ENCODE data around the gene MBOAT1.

Gene MBOAT1

GRCh38 chr6:20095436-20095835, 116.8 kb downstream of the MBOAT1 start:
- no peak overlapping the region for H3K4me3 ChIP-seq (ENCODE audit: low read length in 2 of 2)
- no peaks in the 10 kb centered on the region for H3K9me3 ChIP-seq (ENCODE audit: control insufficient read depth in 2 of 2, low read length in 2 of 2)
- H3K9ac ChIP-seq (ENCODE audit: low read length in 2 of 2), result no peak overlapping the region
- no peak overlapping the region for H3K27ac ChIP-seq (ENCODE audit: low read length)
- no peaks in the 10 kb centered on the region for H3K36me3 ChIP-seq (ENCODE audit: control insufficient read depth in 2 of 2, insufficient read depth in 2 of 2, low read length in 2 of 2)
- H3K4me1 ChIP-seq (ENCODE audit: control insufficient read depth, insufficient read depth, low read length), result peaks cover 9% of the 10 kb centered on the region
- H3K27me3 ChIP-seq (ENCODE audit: control insufficient read depth in 1 of 2, insufficient read depth in 2 of 2, low read length in 2 of 2), result no peaks in the 10 kb centered on the region

GRCh38 chr6:20092071-20092566, 120.2 kb downstream of the MBOAT1 start:
- Histone ChIP-seq H3K27ac (ENCODE audit: low read length) (no peak overlapping the region), H3K27me3 (ENCODE audit: control insufficient read depth in 1 of 2, insufficient read depth in 2 of 2, low read length in 2 of 2) (no peaks in the 10 kb centered on the region), H3K9me3 (ENCODE audit: control insufficient read depth in 2 of 2, low read length in 2 of 2) (peaks cover 0 to 3% of the 10 kb centered on the region in 2 donors), H3K36me3 (ENCODE audit: control insufficient read depth in 2 of 2, insufficient read depth in 2 of 2, low read length in 2 of 2) (no peaks in the 10 kb centered on the region), H3K4me3 (ENCODE audit: low read length in 2 of 2) (no peak overlapping the region), H3K9ac (ENCODE audit: low read length in 2 of 2) (no peak overlapping the region), H3K4me1 (ENCODE audit: control insufficient read depth, insufficient read depth, low read length) (no peaks in the 10 kb centered on the region)

- H3K4me1 ChIP-seq (ENCODE audit: control insufficient read depth, insufficient read depth, low read length), result no peaks in the 10 kb centered on the region
- peaks cover 0 to 6% of the 10 kb centered on the region in 2 donors for H3K9me3 ChIP-seq (ENCODE audit: control insufficient read depth in 2 of 2, low read length in 2 of 2)
- H3K4me3 ChIP-seq (ENCODE audit: low read length in 2 of 2), result no peak overlapping the region
- H3K9ac ChIP-seq (ENCODE audit: low read length in 2 of 2), result no peak overlapping the region
- no peak overlapping the region for H3K27ac ChIP-seq (ENCODE audit: low read length)
- H3K27me3 ChIP-seq (ENCODE audit: control insufficient read depth in 1 of 2, insufficient read depth in 2 of 2, low read length in 2 of 2), result no peaks in the 10 kb centered on the region
- H3K36me3 ChIP-seq (ENCODE audit: control insufficient read depth in 2 of 2, insufficient read depth in 2 of 2, low read length in 2 of 2), result no peaks in the 10 kb centered on the region
Measured at GRCh38 chr6:20086992-20087391, 125.3 kb downstream of the MBOAT1 start.

- no peaks in the 10 kb centered on the region for H3K27me3 ChIP-seq (ENCODE audit: control insufficient read depth in 1 of 2, insufficient read depth in 2 of 2, low read length in 2 of 2)
Measured at GRCh38 chr6:20085817-20086216, 126.5 kb downstream of the MBOAT1 start.

GRCh38 chr6:20084411-20084810, 127.9 kb downstream of the MBOAT1 start:
- Histone ChIP-seq H3K9ac (ENCODE audit: low read length in 2 of 2) (no peak overlapping the region), H3K4me3 (ENCODE audit: low read length in 2 of 2) (no peak overlapping the region), H3K27ac (ENCODE audit: low read length) (no peak overlapping the region), H3K27me3 (ENCODE audit: control insufficient read depth in 1 of 2, insufficient read depth in 2 of 2, low read length in 2 of 2) (no peaks in the 10 kb centered on the region), H3K4me1 (ENCODE audit: control insufficient read depth, insufficient read depth, low read length) (no peaks in the 10 kb centered on the region), H3K36me3 (ENCODE audit: control insufficient read depth in 2 of 2, insufficient read depth in 2 of 2, low read length in 2 of 2) (no peaks in the 10 kb centered on the region), H3K9me3 (ENCODE audit: control insufficient read depth in 2 of 2, low read length in 2 of 2) (peaks cover 0 to 6% of the 10 kb centered on the region in 2 donors)

More at GRCh38 chr6:20085817-20086216, 126.5 kb downstream of the MBOAT1 start:
- no peaks in the 10 kb centered on the region for H3K4me1 ChIP-seq (ENCODE audit: control insufficient read depth, insufficient read depth, low read length)
- H3K27ac ChIP-seq (ENCODE audit: low read length), result no peak overlapping the region
- no peaks in the 10 kb centered on the region for H3K36me3 ChIP-seq (ENCODE audit: control insufficient read depth in 2 of 2, insufficient read depth in 2 of 2, low read length in 2 of 2)
- no peak overlapping the region for H3K9ac ChIP-seq (ENCODE audit: low read length in 2 of 2)
- H3K9me3 ChIP-seq (ENCODE audit: control insufficient read depth in 2 of 2, low read length in 2 of 2), result peaks cover 0 to 6% of the 10 kb centered on the region in 2 donors
- H3K4me3 ChIP-seq (ENCODE audit: low read length in 2 of 2), result no peak overlapping the region

GRCh38 chr6:20071998-20072397, 140.3 kb downstream of the MBOAT1 start:
- H3K4me3 ChIP-seq (ENCODE audit: low read length in 2 of 2), result no peak overlapping the region
- H3K36me3 ChIP-seq (ENCODE audit: control insufficient read depth in 2 of 2, insufficient read depth in 2 of 2, low read length in 2 of 2), result no peaks in the 10 kb centered on the region
- no peak overlapping the region for H3K9ac ChIP-seq (ENCODE audit: low read length in 2 of 2)
- no peaks in the 10 kb centered on the region for H3K27me3 ChIP-seq (ENCODE audit: control insufficient read depth in 1 of 2, insufficient read depth in 2 of 2, low read length in 2 of 2)
- no peaks in the 10 kb centered on the region for H3K4me1 ChIP-seq (ENCODE audit: control insufficient read depth, insufficient read depth, low read length)
- H3K27ac ChIP-seq (ENCODE audit: low read length), result no peak overlapping the region
- no peaks in the 10 kb centered on the region for H3K9me3 ChIP-seq (ENCODE audit: control insufficient read depth in 2 of 2, low read length in 2 of 2)

- Histone ChIP-seq H3K36me3 (ENCODE audit: control insufficient read depth in 2 of 2, insufficient read depth in 2 of 2, low read length in 2 of 2) (no peaks in the 10 kb centered on the region), H3K9ac (ENCODE audit: low read length in 2 of 2) (no peak overlapping the region), H3K9me3 (ENCODE audit: control insufficient read depth in 2 of 2, low read length in 2 of 2) (no peaks in the 10 kb centered on the region), H3K4me1 (ENCODE audit: control insufficient read depth, insufficient read depth, low read length) (no peaks in the 10 kb centered on the region), H3K4me3 (ENCODE audit: low read length in 2 of 2) (no peak overlapping the region), H3K27me3 (ENCODE audit: control insufficient read depth in 1 of 2, insufficient read depth in 2 of 2, low read length in 2 of 2) (no peaks in the 10 kb centered on the region), H3K27ac (ENCODE audit: low read length) (no peak overlapping the region)
Measured at GRCh38 chr6:20070047-20070446, 142.2 kb downstream of the MBOAT1 start.

- Histone ChIP-seq H3K36me3 (ENCODE audit: control insufficient read depth in 2 of 2, insufficient read depth in 2 of 2, low read length in 2 of 2) (no peaks in the 10 kb centered on the region), H3K9me3 (ENCODE audit: control insufficient read depth in 2 of 2, low read length in 2 of 2) (no peaks in the 10 kb centered on the region), H3K4me1 (ENCODE audit: control insufficient read depth, insufficient read depth, low read length) (no peaks in the 10 kb centered on the region), H3K27ac (ENCODE audit: low read length) (no peak overlapping the region), H3K9ac (ENCODE audit: low read length in 2 of 2) (no peak overlapping the region), H3K4me3 (ENCODE audit: low read length in 2 of 2) (no peak overlapping the region), H3K27me3 (ENCODE audit: control insufficient read depth in 1 of 2, insufficient read depth in 2 of 2, low read length in 2 of 2) (no peaks in the 10 kb centered on the region)
Measured at GRCh38 chr6:20069021-20069522, 143.2 kb downstream of the MBOAT1 start.

GRCh38 chr6:20068421-20068988, 143.8 kb downstream of the MBOAT1 start:
- no peak overlapping the region for H3K27ac ChIP-seq (ENCODE audit: low read length)

GRCh38 chr6:20061952-20062351, 150.3 kb downstream of the MBOAT1 start:
- no peak overlapping the region for H3K4me3 ChIP-seq (ENCODE audit: low read length in 2 of 2)
- no peaks in the 10 kb centered on the region for H3K27me3 ChIP-seq (ENCODE audit: control insufficient read depth in 1 of 2, insufficient read depth in 2 of 2, low read length in 2 of 2)
- no peaks in the 10 kb centered on the region for H3K9me3 ChIP-seq (ENCODE audit: control insufficient read depth in 2 of 2, low read length in 2 of 2)
- H3K4me1 ChIP-seq (ENCODE audit: control insufficient read depth, insufficient read depth, low read length), result peaks cover 3% of the 10 kb centered on the region
- H3K36me3 ChIP-seq (ENCODE audit: control insufficient read depth in 2 of 2, insufficient read depth in 2 of 2, low read length in 2 of 2), result no peaks in the 10 kb centered on the region
- no peak overlapping the region for H3K9ac ChIP-seq (ENCODE audit: low read length in 2 of 2)
- no peak overlapping the region for H3K27ac ChIP-seq (ENCODE audit: low read length)

More at GRCh38 chr6:20068421-20068988, 143.8 kb downstream of the MBOAT1 start:
- Histone ChIP-seq H3K9me3 (ENCODE audit: control insufficient read depth in 2 of 2, low read length in 2 of 2) (no peaks in the 10 kb centered on the region), H3K27me3 (ENCODE audit: control insufficient read depth in 1 of 2, insufficient read depth in 2 of 2, low read length in 2 of 2) (no peaks in the 10 kb centered on the region), H3K9ac (ENCODE audit: low read length in 2 of 2) (no peak overlapping the region), H3K4me3 (ENCODE audit: low read length in 2 of 2) (no peak overlapping the region), H3K4me1 (ENCODE audit: control insufficient read depth, insufficient read depth, low read length) (no peaks in the 10 kb centered on the region), H3K36me3 (ENCODE audit: control insufficient read depth in 2 of 2, insufficient read depth in 2 of 2, low read length in 2 of 2) (no peaks in the 10 kb centered on the region)

GRCh38 chr6:20060252-20060651, 152.0 kb downstream of the MBOAT1 start:
- no peaks in the 10 kb centered on the region for H3K36me3 ChIP-seq (ENCODE audit: control insufficient read depth in 2 of 2, insufficient read depth in 2 of 2, low read length in 2 of 2)
- no peaks in the 10 kb centered on the region for H3K27me3 ChIP-seq (ENCODE audit: control insufficient read depth in 1 of 2, insufficient read depth in 2 of 2, low read length in 2 of 2)
- no peak overlapping the region for H3K27ac ChIP-seq (ENCODE audit: low read length)
- no peak overlapping the region for H3K4me3 ChIP-seq (ENCODE audit: low read length in 2 of 2)
- peaks cover 3% of the 10 kb centered on the region for H3K4me1 ChIP-seq (ENCODE audit: control insufficient read depth, insufficient read depth, low read length)
- H3K9ac ChIP-seq (ENCODE audit: low read length in 2 of 2), result no peak overlapping the region
- H3K9me3 ChIP-seq (ENCODE audit: control insufficient read depth in 2 of 2, low read length in 2 of 2), result no peaks in the 10 kb centered on the region

Data from stomach smooth muscle (tissue), 2 donors.